Measurements from ENCODE around the gene STAT6.
"Not testable (repeated sequence)": the region's sequence is repeated elsewhere in the genome, so short reads cannot be mapped to it uniquely, and the experiment has no call there.

The STAT6 gene

DNA sequence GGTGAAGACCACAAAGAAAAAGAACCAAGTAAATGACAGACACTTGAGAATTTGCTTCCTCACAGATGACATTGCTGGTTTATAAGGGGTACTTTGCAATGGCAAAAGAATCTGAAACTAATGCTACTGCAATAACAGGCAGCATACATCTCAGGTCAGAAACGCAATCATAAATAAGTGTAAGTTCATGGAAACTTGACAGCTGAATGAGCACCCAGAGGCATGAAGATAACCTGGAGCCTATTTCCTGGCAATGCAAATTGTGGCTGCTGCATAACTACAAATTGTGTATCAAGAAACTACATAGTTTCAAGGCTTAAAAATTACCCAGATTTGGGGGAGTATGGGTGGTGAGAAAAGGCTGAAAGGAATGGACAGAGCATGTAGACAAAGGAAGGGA, 52.7 kb downstream of the STAT6 start:
- no peak for TF ChIP-seq EZH2 (IDR thresholded peaks at IDR 0.05; ENCODE audit: borderline replicate concordance, low read length)
- TF ChIP-seq, protein P1, sequence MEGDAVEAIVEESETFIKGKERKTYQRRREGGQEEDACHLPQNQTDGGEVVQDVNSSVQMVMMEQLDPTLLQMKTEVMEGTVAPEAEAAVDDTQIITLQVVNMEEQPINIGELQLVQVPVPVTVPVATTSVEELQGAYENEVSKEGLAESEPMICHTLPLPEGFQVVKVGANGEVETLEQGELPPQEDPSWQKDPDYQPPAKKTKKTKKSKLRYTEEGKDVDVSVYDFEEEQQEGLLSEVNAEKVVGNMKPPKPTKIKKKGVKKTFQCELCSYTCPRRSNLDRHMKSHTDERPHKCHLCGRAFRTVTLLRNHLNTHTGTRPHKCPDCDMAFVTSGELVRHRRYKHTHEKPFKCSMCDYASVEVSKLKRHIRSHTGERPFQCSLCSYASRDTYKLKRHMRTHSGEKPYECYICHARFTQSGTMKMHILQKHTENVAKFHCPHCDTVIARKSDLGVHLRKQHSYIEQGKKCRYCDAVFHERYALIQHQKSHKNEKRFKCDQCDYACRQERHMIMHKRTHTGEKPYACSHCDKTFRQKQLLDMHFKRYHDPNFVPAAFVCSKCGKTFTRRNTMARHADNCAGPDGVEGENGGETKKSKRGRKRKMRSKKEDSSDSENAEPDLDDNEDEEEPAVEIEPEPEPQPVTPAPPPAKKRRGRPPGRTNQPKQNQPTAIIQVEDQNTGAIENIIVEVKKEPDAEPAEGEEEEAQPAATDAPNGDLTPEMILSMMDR (IDR thresholded peaks at IDR 0.05; ENCODE audit: low read length) = no peak
- H3K27me3 ChIP-seq (ENCODE audit: insufficient read depth, low read length) = no peaks in the 10 kb centered on the region
- no peaks in the 10 kb centered on the region for H3K9me2 ChIP-seq (ENCODE audit: low read depth, low read length)
- H3K9me3 ChIP-seq (ENCODE audit: low read length) = no peaks in the 10 kb centered on the region
- H4K20me1 ChIP-seq (ENCODE audit: insufficient read depth, low read length) = no peaks in the 10 kb centered on the region
- H3F3A ChIP-seq (ENCODE audit: insufficient read depth, low read length) = peaks cover 4% of the 10 kb centered on the region; the same call in 1 of the 2 replicates
- peaks cover 15% of the 10 kb centered on the region for H3K4me1 ChIP-seq (ENCODE audit: insufficient read depth, low read length, severe bottlenecking)
- H2AFZ ChIP-seq (ENCODE audit: low read length) = no peak overlapping the region
- no peaks in the 10 kb centered on the region for H3K79me2 ChIP-seq (ENCODE audit: insufficient read depth, low read length)
- H3K4me2 ChIP-seq (ENCODE audit: low read length) = no peak overlapping the region
- H3K4me3 ChIP-seq (ENCODE audit: low read depth, low read length, poor library complexity, severe bottlenecking) = no peak overlapping the region
- no peak overlapping the region for H3K9ac ChIP-seq (ENCODE audit: low read length)
- no peak overlapping the region for H3K27ac ChIP-seq (ENCODE audit: low read depth, low read length, poor library complexity, severe bottlenecking)
- peaks cover 73% of the 10 kb centered on the region for H3K36me3 ChIP-seq (ENCODE audit: insufficient read depth, low read length)

DNA sequence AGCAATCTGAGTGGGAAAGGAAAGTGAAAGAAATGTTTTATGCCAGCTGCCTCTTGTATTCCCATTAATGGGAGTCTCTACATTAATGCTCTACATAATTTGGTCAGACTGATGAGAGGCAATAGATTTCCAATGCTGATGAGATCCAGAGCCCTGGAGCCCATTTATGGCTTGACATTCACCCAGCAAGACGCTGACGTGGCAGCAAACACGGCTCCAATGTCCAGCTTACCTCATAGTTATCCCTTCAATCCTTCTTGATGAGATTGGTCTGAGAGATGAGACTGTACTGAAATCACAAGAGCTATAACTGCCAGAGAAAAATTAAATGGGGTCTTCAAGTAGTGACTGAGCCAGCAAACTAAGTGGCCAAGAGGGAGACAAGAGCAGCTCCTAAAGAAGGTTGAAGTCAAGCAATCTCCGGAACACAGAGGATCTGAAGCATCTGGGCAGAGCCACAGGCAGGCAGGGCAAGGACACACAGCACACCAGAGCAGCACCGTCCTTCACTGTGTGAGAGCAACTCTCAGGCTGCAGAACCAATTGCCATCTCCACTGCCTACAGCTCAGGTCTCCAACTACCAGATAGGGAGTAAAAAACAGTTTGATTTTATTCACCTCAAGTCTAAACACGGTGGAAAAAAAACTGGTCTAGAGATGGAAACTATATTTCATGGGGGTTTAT, 54.0 kb downstream of the STAT6 start:
- Histone ChIP-seq H2AFZ (ENCODE audit: low read length) (no peak overlapping the region), H3F3A (ENCODE audit: insufficient read depth, low read length) (no peaks in the 10 kb centered on the region), H3K4me3 (ENCODE audit: low read depth, low read length, poor library complexity, severe bottlenecking) (no peak overlapping the region), H3K4me2 (ENCODE audit: low read length) (no peak overlapping the region), H4K20me1 (ENCODE audit: insufficient read depth, low read length) (no peaks in the 10 kb centered on the region), H3K9me3 (ENCODE audit: low read length) (no peaks in the 10 kb centered on the region), H3K9ac (ENCODE audit: low read length) (no peak overlapping the region), H3K9me2 (ENCODE audit: low read depth, low read length) (no peaks in the 10 kb centered on the region), H3K79me2 (ENCODE audit: insufficient read depth, low read length) (no peaks in the 10 kb centered on the region), H3K4me1 (ENCODE audit: insufficient read depth, low read length, severe bottlenecking) (peaks cover 15% of the 10 kb centered on the region), H3K27ac (ENCODE audit: low read depth, low read length, poor library complexity, severe bottlenecking) (no peak overlapping the region), H3K27me3 (ENCODE audit: insufficient read depth, low read length) (no peaks in the 10 kb centered on the region), H3K36me3 (ENCODE audit: insufficient read depth, low read length) (peaks cover 64% of the 10 kb centered on the region)
- no peak for TF ChIP-seq EZH2 (IDR thresholded peaks at IDR 0.05; ENCODE audit: borderline replicate concordance, low read length)
- TF ChIP-seq, protein P1 (IDR thresholded peaks at IDR 0.05; ENCODE audit: low read length) = no peak

DNA sequence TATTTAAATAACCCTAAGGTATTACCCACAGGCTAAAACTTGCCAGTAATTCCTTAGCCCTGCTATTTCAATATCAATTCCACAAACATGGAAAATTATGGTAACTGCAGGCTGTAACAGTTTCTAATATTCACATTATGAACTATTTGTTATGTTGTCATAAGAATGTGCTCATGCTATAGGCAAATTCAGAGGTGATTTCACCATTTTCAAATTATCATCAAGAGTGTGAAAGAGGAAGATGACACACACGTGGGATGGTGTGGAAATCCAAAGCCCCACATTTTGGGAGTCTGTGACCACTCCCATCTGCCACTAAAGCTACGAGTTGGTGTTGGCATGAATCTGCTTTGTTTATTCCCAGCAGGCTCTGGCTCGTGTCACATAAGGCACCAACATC, 55.3 kb downstream of the STAT6 start:
- H3K4me3 ChIP-seq (ENCODE audit: low read depth, low read length, poor library complexity, severe bottlenecking) = no peak overlapping the region
- H3K9me3 ChIP-seq (ENCODE audit: low read length) = no peaks in the 10 kb centered on the region
- no peaks in the 10 kb centered on the region for H3F3A ChIP-seq (ENCODE audit: insufficient read depth, low read length)
- H3K9me2 ChIP-seq (ENCODE audit: low read depth, low read length) = no peaks in the 10 kb centered on the region
- H3K4me2 ChIP-seq (ENCODE audit: low read length) = no peak overlapping the region
- H3K27ac ChIP-seq (ENCODE audit: low read depth, low read length, poor library complexity, severe bottlenecking) = no peak overlapping the region
- H3K27me3 ChIP-seq (ENCODE audit: insufficient read depth, low read length) = no peaks in the 10 kb centered on the region
- peaks cover 15% of the 10 kb centered on the region for H3K4me1 ChIP-seq (ENCODE audit: insufficient read depth, low read length, severe bottlenecking)
- no peaks in the 10 kb centered on the region for H4K20me1 ChIP-seq (ENCODE audit: insufficient read depth, low read length)
- peaks cover 57% of the 10 kb centered on the region for H3K36me3 ChIP-seq (ENCODE audit: insufficient read depth, low read length)
- H3K79me2 ChIP-seq (ENCODE audit: insufficient read depth, low read length) = no peaks in the 10 kb centered on the region
- H3K9ac ChIP-seq (ENCODE audit: low read length) = no peak overlapping the region
- H2AFZ ChIP-seq (ENCODE audit: low read length) = no peak overlapping the region
- no peak for TF ChIP-seq EZH2 (IDR thresholded peaks at IDR 0.05; ENCODE audit: borderline replicate concordance, low read length)
- TF ChIP-seq, protein P1 (IDR thresholded peaks at IDR 0.05; ENCODE audit: low read length) = no peak

DNA sequence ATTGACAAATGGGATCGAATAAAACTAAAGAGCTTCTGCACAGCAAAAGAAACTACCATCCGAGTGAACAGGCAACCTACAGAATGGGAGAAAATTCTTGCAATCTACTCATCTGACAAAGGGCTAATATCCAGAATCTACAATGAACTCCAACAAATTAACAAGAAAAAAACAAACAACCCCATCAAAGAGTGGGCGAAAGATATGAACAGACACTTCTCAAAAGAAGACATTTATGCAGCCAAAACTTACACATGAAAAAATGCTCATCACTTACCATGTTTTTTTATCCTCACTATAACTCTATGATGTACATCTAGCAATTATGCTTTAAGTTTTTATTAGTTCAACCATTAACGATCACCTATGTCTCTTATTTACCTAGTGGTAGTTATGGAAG, 57.3 kb downstream of the STAT6 start:
- H4K20me1 ChIP-seq (ENCODE audit: insufficient read depth, low read length); H3K4me2 ChIP-seq (ENCODE audit: low read length); H2AFZ ChIP-seq (ENCODE audit: low read length); H3K79me2 ChIP-seq (ENCODE audit: insufficient read depth, low read length); H3F3A ChIP-seq (ENCODE audit: insufficient read depth, low read length); H3K9me3 ChIP-seq (ENCODE audit: low read length); H3K27ac ChIP-seq (ENCODE audit: low read depth, low read length, poor library complexity, severe bottlenecking); H3K27me3 ChIP-seq (ENCODE audit: insufficient read depth, low read length); H3K9me2 ChIP-seq (ENCODE audit: low read depth, low read length); H3K4me3 ChIP-seq (ENCODE audit: low read depth, low read length, poor library complexity, severe bottlenecking); H3K4me1 ChIP-seq (ENCODE audit: insufficient read depth, low read length, severe bottlenecking); H3K9ac ChIP-seq (ENCODE audit: low read length): not testable (repeated sequence)
- peaks cover 38% of the 10 kb centered on the region for H3K36me3 ChIP-seq (ENCODE audit: insufficient read depth, low read length)

DNA sequence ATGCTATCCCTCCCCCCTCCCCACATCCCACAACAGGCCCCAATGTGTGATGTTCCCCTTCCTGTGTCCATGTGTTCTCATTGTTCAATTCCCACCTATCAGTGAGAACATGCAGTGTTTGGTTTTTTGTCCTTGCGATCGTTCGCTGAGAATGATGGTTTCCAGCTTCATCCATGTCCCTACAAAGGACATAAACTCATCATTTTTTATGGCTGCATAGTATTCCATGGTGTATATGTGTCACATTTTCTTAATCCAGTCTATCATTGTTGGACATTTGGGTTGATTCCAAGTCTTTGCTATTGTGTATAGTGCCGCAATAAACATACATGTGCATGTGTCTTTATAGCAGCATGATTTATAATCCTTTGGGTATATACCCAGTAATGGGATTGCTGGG, 58.0 kb downstream of the STAT6 start:
- not testable (repeated sequence) for H3K27ac ChIP-seq (ENCODE audit: low read depth, low read length, poor library complexity, severe bottlenecking); H3K4me3 ChIP-seq (ENCODE audit: low read depth, low read length, poor library complexity, severe bottlenecking); H2AFZ ChIP-seq (ENCODE audit: low read length); H3K79me2 ChIP-seq (ENCODE audit: insufficient read depth, low read length); H3K9me2 ChIP-seq (ENCODE audit: low read depth, low read length); H4K20me1 ChIP-seq (ENCODE audit: insufficient read depth, low read length); H3K9ac ChIP-seq (ENCODE audit: low read length); H3F3A ChIP-seq (ENCODE audit: insufficient read depth, low read length); H3K4me1 ChIP-seq (ENCODE audit: insufficient read depth, low read length, severe bottlenecking); H3K4me2 ChIP-seq (ENCODE audit: low read length); H3K27me3 ChIP-seq (ENCODE audit: insufficient read depth, low read length); H3K9me3 ChIP-seq (ENCODE audit: low read length)
- peaks cover 30% of the 10 kb centered on the region for H3K36me3 ChIP-seq (ENCODE audit: insufficient read depth, low read length)
